ENCODE measurements around the gene CLTCL1.

Gene CLTCL1

GRCh38 chr22:19131685-19132015, 159.9 kb downstream of the CLTCL1 start:
- DNase-seq (ENCODE audit: low read depth) = no peak

GRCh38 chr22:19130959-19131684, 160.4 kb downstream of the CLTCL1 start, which contains the start of gene TSSK2:
TSS of gene TSSK2 (plus strand) at chr22:19131308. CDS start at chr22:19131400, 92 bp downstream.
- no peak for DNase-seq (ENCODE audit: low read depth)

GRCh38 chr22:19129871-19130270, 161.6 kb downstream of the CLTCL1 start:
- no peak for DNase-seq (ENCODE audit: low read depth)
